GM12878 (cell line): ENCODE results near the gene MGAT3. TPM values are rescaled to one million over a fixed set of nuclear protein-coding genes. Genes with fewer than 3 reads are reported as not detected.

Source experiments
- ATAC-seq: fragments of 200-7000 bp; cut with Tn5 transposase; 3 replicates; pipeline ENCODE4 v1.9.1; 2020; ENCODE audit warnings: mild to moderate bottlenecking, moderate library complexity
- BruUV-seq: library from RNA; stranded (reverse); fragments of 400-500 nt; replicated peaks from 2 replicates; lab custom pipeline; 2021; lab: Mats Ljungman, UMichigan
- CTCF ChIA-PET: fragments of 300-600 bp; sonication (Branson Sonifier 250); formaldehyde crosslinking; extraction: SDS; loops from one replicate; lab custom pipeline; 2021; ENCODE audit warnings: inconsistent platforms; lab: Yijun Ruan, JAX
- POLR2A ChIA-PET: fragments of 350-600 bp; formaldehyde crosslinking; extraction: SDS; loops from one replicate; lab custom pipeline; 2021; ENCODE audit warnings: inconsistent platforms; lab: Charles Lee
- RAD21 ChIA-PET: fragments of 300-600 bp; sonication (Branson Sonifier 250); formaldehyde crosslinking; loops from one replicate; lab custom pipeline; 2023; ENCODE audit warnings: antibody characterized with exemption; ENCODE audit not compliant: unreplicated experiment; lab: Charles Lee
- SMC1A ChIA-PET: fragments of 300-600 bp; sonication (Branson Sonifier 250); formaldehyde crosslinking; loops from one replicate; lab custom pipeline; 2023; ENCODE audit not compliant: unreplicated experiment, uncharacterized antibody; lab: Charles Lee
- DNase-seq: peaks from one replicate; pipeline ENCODE4 v3.0.0-alpha.2; 2011; ENCODE audit warnings: low read depth, low spot score
- FAIRE-seq: peaks from 3 replicates; lab custom pipeline; 2011; peaks lifted over from hg19 to GRCh38; lab: Jason Lieb, UNC
- H2AFZ ChIP-seq: 2 replicates; pipeline ENCODE4 v1.6.0; 2011; ENCODE audit warnings: low read depth, low read length, control low read depth; ENCODE audit not compliant: control insufficient read depth
- H3K27ac ChIP-seq: 2 replicates; pipeline ENCODE4 v1.5.1; 2011; ENCODE audit warnings: control low read depth; ENCODE audit not compliant: control insufficient read depth, insufficient read depth
- H3K27me3 ChIP-seq, 2 experiments: replicated peaks in 1 of 2; 2 replicates each; pipeline versions ENCODE4 v1.6.0 to v1.6.1; 2011; ENCODE audit warnings: low read length in 1 of 2; ENCODE audit not compliant: control insufficient read depth in 2 of 2, insufficient read depth in 2 of 2
- H3K36me3 ChIP-seq, 2 experiments: 2 replicates each; pipeline ENCODE4 v1.5.1; 2011; ENCODE audit warnings: low read length in 1 of 2; ENCODE audit not compliant: control insufficient read depth in 2 of 2, insufficient read depth in 2 of 2
- H3K4me1 ChIP-seq: 2 replicates; pipeline ENCODE4 v1.6.1; 2011; ENCODE audit warnings: mild to moderate bottlenecking, low read length, moderate library complexity, mixed read lengths; ENCODE audit not compliant: control insufficient read depth, insufficient read depth
- H3K4me2 ChIP-seq: 2 replicates; pipeline ENCODE4 v1.6.0; 2011; ENCODE audit warnings: control low read depth; ENCODE audit not compliant: control insufficient read depth, insufficient read depth
- H3K4me3 ChIP-seq: fragments of 200-600 bp; sonication (generic); 2 replicates; pipeline ENCODE4 v1.5.1; 2016
- H3K79me2 ChIP-seq: 2 replicates; pipeline ENCODE4 v1.6.0; 2011; ENCODE audit warnings: low read length; ENCODE audit not compliant: control insufficient read depth, insufficient read depth
- H3K9ac ChIP-seq: 2 replicates; pipeline ENCODE4 v1.8.0; 2011; ENCODE audit warnings: low read length, control low read depth, mixed read lengths; ENCODE audit not compliant: control insufficient read depth, insufficient read depth
- H3K9me3 ChIP-seq: replicated peaks from 3 replicates; pipeline ENCODE4 v1.5.1; 2011; ENCODE audit warnings: mild to moderate bottlenecking, low read length; ENCODE audit not compliant: control insufficient read depth, insufficient read depth
- H4K20me1 ChIP-seq: 2 replicates; pipeline ENCODE4 v1.6.0; 2011; ENCODE audit not compliant: control insufficient read depth, insufficient read depth
- ASH2L ChIP-seq: fragments of 300-600, 200-600 bp; sonication (generic); IDR thresholded peaks from 2 replicates; pipeline ENCODE4 v1.6.1; 2017; ENCODE audit warnings: low read depth, mild to moderate bottlenecking, borderline replicate concordance
- BHLHE40 ChIP-seq, 2 experiments: fragments of 450-650 bp in 1 of 2; IDR thresholded peaks; 2 replicates each; pipeline ENCODE4 v1.6.1; 2011 to 2017; ENCODE audit warnings: low read depth in 2 of 2, borderline replicate concordance in 1 of 2, improper control_type of control experiment in 1 of 2, low read length in 1 of 2, mild to moderate bottlenecking in 1 of 2
- CBFB ChIP-seq: IDR thresholded peaks from 2 replicates; pipeline ENCODE4 v1.6.1; 2016; ENCODE audit warnings: antibody characterized with exemption, low read depth
- CEBPZ ChIP-seq: fragments of 150-350 bp; IDR thresholded peaks from 2 replicates; pipeline ENCODE4 v1.6.1; 2016; ENCODE audit warnings: low read depth, low read length
- FOXM1 ChIP-seq: IDR thresholded peaks from 2 replicates; pipeline ENCODE4 v1.6.1; 2012; ENCODE audit warnings: low read depth, mild to moderate bottlenecking, inconsistent platforms, low read length, moderate library complexity
- KDM1A ChIP-seq: fragments of 200-600 bp; sonication (generic); IDR thresholded peaks from 2 replicates; pipeline ENCODE4 v1.6.1; 2016; ENCODE audit warnings: borderline replicate concordance
- NR2C1 ChIP-seq: fragments of 450-650 bp; IDR thresholded peaks from 2 replicates; pipeline ENCODE4 v1.6.1; 2017; ENCODE audit warnings: antibody characterized with exemption, mild to moderate bottlenecking, moderate library complexity
- POU2F2 ChIP-seq: IDR thresholded peaks from 3 replicates; pipeline ENCODE4 v1.6.1; 2011; ENCODE audit warnings: low read depth, mild to moderate bottlenecking, low read length, borderline replicate concordance
- RUNX3 ChIP-seq: IDR thresholded peaks from 2 replicates; pipeline ENCODE4 v1.6.1; 2012; ENCODE audit warnings: low read length, inconsistent platforms
- ZZZ3 ChIP-seq: IDR thresholded peaks from 2 replicates; pipeline ENCODE4 v1.6.1; 2011; ENCODE audit warnings: low read depth; ENCODE audit not compliant: control insufficient read depth, insufficient read length
- WGBS: methylation state at CpG from one replicate; pipeline ENCODE4 v1.1.6; 2016; ENCODE audit warnings: low lambda C conversion rate; ENCODE audit not compliant: insufficient replicate concordance, insufficient coverage; ENCODE audit errors: missing lambda C conversion rate; 5-methylcytosine and 5-hydroxymethylcytosine counted together
- in situ Hi-C: fragments of 300-500 bp; cut with MboI; formaldehyde crosslinking; loops from 9 replicates; pipeline ENCODE4 v1.14.3; 2018; ENCODE audit warnings: mixed read lengths
- intact Hi-C: fragments of 100-400 bp; cut with micrococcal nuclease; formaldehyde crosslinking; loops from one replicate; pipeline ENCODE4 v1.14.2; 2022; ENCODE audit not compliant: unreplicated experiment
- polyA plus RNA-seq, 11 experiments: library from polyadenylated mRNA; depleted of rRNA in 4 of 11; unstranded in 6 of 11; stranded (reverse) in 5 of 11; fragments of >200 nt; fragmentation: Nextera tagmentation in 4 of 11; fragmentation: Illumina TruSeq in 1 of 11; extraction: Ambion mirVana in 4 of 11; extraction: Trizol in 1 of 11; gene quantifications; 1 replicate in 1 of 11; 2 replicates in 10 of 11; pipeline versions ENCODE4 v1.2.1 to v1.2.3, GENCODE V29; 2011 to 2016; ENCODE audit warnings: inconsistent platforms in 2 of 11, missing spikeins in 2 of 11, low read depth in 1 of 11
- total RNA-seq, 4 experiments: library from RNA; depleted of rRNA in 3 of 4; stranded (reverse); fragments of >200 nt in 3 of 4; fragmentation: Illumina TruSeq in 1 of 4; extraction: Trizol in 1 of 4; gene quantifications; 2 replicates each; pipeline versions ENCODE4 v1.2.1 to v1.2.3, GENCODE V29; 2013 to 2021
- TF ChIP-seq, protein P1 (sequence below): IDR thresholded peaks from 2 replicates; pipeline ENCODE4 v1.6.1; 2011; ENCODE audit warnings: low read depth, mild to moderate bottlenecking, low read length, moderate library complexity, borderline replicate concordance; ENCODE audit errors: extremely low read depth
- TF ChIP-seq, protein P2 (sequence below): fragments of 450-650 bp; IDR thresholded peaks from 2 replicates; pipeline ENCODE4 v1.6.1; 2016; ENCODE audit warnings: mild to moderate bottlenecking

The MGAT3 gene
- total and polyA plus RNA-seq, 10 of the 15 experiments (the other 5 are each of a cell fraction or from before 2014, with no cell fraction given), result 0.32 to 40.2 (median 11.9) TPM

GRCh38 chr22:39427751-39428596 is 28.8 kb upstream of the MGAT3 start:
- no TSS peak for BruUV-seq
- CTCF ChIA-PET, result interaction anchor here (1.0 kb wide), 1 partner anchor 56 kb away, joined by 3 read pairs; no protein-coding TSS in a partner anchor
- SMC1A ChIA-PET, result no interaction called here
- no peaks in the 10 kb centered on the region for H4K20me1 ChIP-seq
- H3K4me1 ChIP-seq, result no peaks in the 10 kb centered on the region
- in situ Hi-C loops (no loop called here), intact Hi-C loops (no loop called here)
- 85% methylated on average over 13 of the region's 13 CpGs for WGBS
- no peaks in the 10 kb centered on the region for H3K9me3 ChIP-seq
- POLR2A ChIA-PET, result no interaction called here
- no peak overlapping the region for H3K4me2 ChIP-seq
- H3K79me2 ChIP-seq, result no peaks in the 10 kb centered on the region
- peaks cover 11 to 17% of the 10 kb centered on the region in 2 experiments for H3K36me3 ChIP-seq
- FAIRE-seq (no peak), ATAC-seq (no peak), DNase-seq (no peak)
- H3K27me3 ChIP-seq, result no peaks in the 10 kb centered on the region
- H3K27ac ChIP-seq, result no peak overlapping the region
- H2AFZ ChIP-seq, result no peak overlapping the region
- TF ChIP-seq, protein P1, sequence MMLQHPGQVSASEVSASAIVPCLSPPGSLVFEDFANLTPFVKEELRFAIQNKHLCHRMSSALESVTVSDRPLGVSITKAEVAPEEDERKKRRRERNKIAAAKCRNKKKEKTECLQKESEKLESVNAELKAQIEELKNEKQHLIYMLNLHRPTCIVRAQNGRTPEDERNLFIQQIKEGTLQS, result no peak
- TF ChIP-seq CBFB (no peak), NR2C1 (no peak), POU2F2 (no peak), FOXM1 (no peak)
- RAD21 ChIA-PET, result no interaction called here
- H3K4me3 ChIP-seq, result no peak overlapping the region
- H3K9ac ChIP-seq, result no peak overlapping the region

DNA sequence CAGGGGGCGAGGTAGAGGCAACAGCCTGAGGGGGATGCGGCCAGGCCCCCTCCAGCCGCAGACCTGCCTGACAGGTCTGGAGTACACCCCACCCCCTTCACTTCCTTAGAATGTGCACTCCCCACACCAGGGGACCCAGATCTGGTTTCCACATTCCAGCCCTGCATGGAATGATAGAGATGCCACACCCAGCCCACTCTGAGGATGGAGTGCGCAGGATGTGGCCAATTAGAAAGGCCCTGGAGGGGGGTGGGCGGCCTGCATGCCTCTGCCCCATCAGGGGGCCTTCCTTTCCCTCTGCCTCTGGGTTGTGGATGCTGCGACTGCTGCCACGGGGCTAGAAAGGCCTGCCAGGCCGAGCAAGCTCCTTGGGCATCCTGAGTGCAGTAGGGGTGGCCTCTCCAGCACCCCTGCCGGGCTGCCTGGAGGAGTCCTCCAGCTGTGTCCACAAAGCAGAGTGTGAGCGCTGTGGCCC is 28.2 kb upstream of the MGAT3 start:
- Histone ChIP-seq H3K9ac (no peak overlapping the region), H3K4me1 (no peaks in the 10 kb centered on the region), H3K27me3 (no peaks in the 10 kb centered on the region), H3K79me2 (no peaks in the 10 kb centered on the region), H2AFZ (no peak overlapping the region), H3K36me3 (peaks cover 11 to 17% of the 10 kb centered on the region in 2 experiments), H3K27ac (no peak overlapping the region), H3K4me3 (no peak overlapping the region), H3K9me3 (no peaks in the 10 kb centered on the region), H3K4me2 (no peak overlapping the region), H4K20me1 (no peaks in the 10 kb centered on the region)
- no TSS peak for BruUV-seq
- intact Hi-C loops, result no loop called here
- ATAC-seq (no peak), DNase-seq (no peak), FAIRE-seq (no peak)
- POLR2A ChIA-PET, result no interaction called here
- in situ Hi-C loops, result no loop called here
- CTCF ChIA-PET, result no interaction called here
- SMC1A ChIA-PET, result no interaction called here
- 92% methylated on average over 9 of the region's 10 CpGs for WGBS
- RAD21 ChIA-PET, result no interaction called here
- no peak for TF ChIP-seq ZZZ3
- no peak for TF ChIP-seq BHLHE40 (IDR thresholded peaks at IDR 0.05; ENCODE audit: borderline replicate concordance in 1 of 2, low read depth in 2 of 2, low read length in 1 of 2)
- TF ChIP-seq KDM1A, result no peak
- no peak for TF ChIP-seq CEBPZ
- TF ChIP-seq, protein P2, sequence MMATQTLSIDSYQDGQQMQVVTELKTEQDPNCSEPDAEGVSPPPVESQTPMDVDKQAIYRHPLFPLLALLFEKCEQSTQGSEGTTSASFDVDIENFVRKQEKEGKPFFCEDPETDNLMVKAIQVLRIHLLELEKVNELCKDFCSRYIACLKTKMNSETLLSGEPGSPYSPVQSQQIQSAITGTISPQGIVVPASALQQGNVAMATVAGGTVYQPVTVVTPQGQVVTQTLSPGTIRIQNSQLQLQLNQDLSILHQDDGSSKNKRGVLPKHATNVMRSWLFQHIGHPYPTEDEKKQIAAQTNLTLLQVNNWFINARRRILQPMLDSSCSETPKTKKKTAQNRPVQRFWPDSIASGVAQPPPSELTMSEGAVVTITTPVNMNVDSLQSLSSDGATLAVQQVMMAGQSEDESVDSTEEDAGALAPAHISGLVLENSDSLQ, result no peak
- TF ChIP-seq ASH2L, result no peak
- TF ChIP-seq RUNX3, result no peak
